GM18498 (cell line): ENCODE measurements around the gene DNAH11.
"Not testable (repeated sequence)": the region's sequence is repeated elsewhere in the genome, so short reads cannot be mapped to it uniquely, and the experiment has no call there.

Experiments used
- ATAC-seq: cut with Tn5 transposase; IDR thresholded peaks from one replicate; pipeline ENCODE4 v1.9.1; 2021; ENCODE audit warnings: mild to moderate bottlenecking, moderate library complexity; ENCODE audit not compliant: unreplicated experiment

Gene DNAH11

DNA sequence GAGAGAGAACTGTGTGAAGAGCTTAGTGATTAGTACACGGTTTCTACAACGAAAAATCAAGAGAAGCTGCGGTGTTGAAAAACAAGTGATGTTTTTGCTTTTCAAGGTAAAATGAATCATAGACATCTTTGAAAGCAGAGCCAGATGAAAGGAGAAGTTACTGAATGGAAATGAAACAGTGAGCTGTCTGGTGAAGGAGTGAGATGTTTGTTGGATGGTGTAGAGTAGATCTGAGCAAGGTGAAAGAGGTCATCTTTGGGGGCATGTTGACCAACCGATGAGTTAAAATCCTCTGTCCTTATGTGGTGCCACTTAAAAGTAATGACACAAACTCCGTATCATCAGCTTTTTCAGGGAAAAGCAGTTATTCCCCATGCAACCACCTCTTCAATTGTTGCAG lies 225.4 kb downstream of the DNAH11 start:
- ATAC-seq, result no peak

DNA sequence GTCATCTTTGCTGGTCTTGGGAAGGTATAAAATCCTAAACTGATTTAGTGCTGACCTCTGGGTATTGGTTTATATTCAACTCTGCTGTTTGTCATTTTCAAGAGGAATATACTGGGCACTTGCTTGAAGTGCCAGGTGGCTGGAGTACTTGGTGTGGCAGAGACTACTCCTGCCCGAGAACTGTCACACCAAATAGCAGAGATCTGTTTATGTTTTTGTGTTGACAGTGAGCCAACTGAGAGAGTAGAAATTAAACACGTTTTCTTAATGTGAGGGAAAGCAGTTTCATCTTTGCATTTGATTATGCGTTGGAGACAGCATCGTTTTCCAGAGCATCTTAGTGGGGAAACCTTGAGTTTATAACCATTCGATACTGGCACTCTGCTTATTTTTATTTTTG lies 228.4 kb downstream of the DNAH11 start:
- ATAC-seq, result no peak

DNA sequence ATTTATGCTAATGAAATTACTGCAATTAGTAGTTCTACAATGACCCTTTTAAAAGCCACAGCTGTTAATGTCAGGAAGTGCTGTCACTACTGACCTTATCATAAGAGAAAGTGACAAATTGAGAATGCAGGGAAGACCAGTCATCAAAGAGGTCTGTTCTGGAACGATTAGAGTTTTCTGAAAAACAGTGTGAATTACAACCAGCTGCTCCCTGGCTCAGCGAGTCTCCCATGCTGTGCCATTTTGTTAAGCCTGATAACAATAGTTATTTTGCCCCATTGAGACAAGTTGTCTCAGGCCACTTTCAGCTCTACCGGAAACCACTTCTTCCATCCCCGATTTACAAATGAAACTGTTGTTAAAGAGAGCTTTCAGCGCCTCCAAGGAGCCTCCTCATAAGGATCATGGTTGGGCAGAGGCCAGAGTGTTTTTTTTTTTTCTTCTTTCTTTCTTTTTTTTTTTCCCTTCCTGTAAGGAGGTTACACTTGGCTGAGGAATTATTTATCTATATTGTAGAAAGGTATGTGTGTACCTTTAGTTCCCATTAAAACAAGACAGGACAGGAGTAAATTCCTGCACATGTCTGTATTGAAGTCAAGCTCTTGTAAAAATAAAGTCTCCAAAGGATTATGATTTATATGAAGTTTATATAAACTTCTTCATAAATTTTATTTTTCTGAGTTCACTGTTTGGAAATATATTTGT lies 229.2 kb downstream of the DNAH11 start:
- no peak for ATAC-seq

DNA sequence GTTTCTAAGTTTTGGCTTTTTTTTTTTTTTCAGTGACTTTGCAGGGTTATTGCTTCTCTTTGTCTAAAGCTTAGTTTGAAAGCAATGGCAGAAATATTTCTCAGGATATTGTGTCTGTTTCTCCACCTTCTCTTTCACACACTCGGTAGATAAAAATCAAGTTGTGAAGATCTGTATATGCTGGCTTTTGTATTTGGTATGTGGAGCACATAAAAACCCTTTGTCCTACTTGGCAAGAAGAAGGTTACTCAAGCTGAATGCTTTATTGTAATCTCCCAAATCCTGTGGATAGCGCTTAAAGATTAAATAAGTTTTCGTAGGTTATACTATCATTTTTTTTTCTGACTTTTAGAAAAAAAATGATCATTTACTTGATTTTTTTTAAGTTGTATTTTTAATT lies 230.5 kb downstream of the DNAH11 start:
- ATAC-seq, result no peak

DNA sequence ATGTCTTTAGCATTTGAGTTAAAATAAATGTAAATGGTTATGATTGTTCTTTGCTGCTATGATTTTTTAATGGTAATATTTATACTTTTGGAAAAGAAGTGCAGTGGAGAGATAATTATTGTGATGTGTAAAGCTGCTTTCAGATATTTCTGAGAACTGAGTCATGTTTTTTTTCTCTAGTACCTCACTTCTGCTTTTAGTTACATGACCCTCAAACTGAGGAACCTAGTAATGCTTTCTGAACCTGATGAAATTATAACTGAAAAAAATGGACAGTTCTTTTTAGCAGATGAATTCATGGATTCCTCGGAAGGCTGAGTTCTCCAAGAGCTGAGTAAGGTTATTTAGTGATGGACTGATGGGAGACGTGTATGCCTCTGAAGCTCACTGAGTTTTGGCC lies 235.1 kb downstream of the DNAH11 start:
- ATAC-seq, result no peak

DNA sequence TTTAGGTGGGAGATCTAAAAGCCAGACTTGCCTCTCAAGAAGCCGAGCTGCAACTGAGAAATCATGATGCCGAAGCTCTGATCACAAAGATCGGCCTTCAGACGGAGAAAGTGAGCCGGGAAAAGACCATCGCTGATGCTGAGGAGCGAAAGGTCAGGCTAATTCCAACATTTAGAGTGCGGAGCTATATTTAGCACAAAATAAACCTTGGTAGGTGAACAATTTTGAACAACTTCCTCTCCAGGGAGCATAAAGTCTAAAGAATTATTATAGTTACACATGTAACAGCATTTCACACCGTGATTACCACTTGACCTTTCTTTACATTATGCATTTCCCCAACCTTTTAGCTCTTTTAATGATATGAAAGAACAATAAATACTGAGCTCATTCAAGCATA lies 236.1 kb downstream of the DNAH11 start:
- no peak for ATAC-seq

DNA sequence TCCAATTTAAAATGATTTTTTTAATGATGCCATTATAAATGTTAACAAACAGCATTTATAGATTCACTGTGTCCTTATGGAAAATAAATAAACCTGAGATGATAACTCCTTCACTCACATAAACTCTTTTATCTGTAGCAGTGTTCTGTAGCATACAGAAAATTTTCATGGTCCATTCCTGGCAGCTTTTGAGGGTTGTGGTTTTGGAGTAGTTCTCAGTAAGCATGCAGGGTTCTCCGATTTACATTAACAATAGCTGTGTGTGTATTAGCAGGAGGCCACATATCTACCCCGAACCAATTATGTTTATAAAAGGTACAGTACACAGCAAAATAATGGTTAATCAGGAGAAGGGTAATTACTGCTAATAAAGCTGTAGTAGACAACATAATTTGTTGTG lies 240.2 kb downstream of the DNAH11 start:
- no peak for ATAC-seq

GRCh38 chr7:21784989-21785388 lies 242.2 kb downstream of the DNAH11 start:
- ATAC-seq, result no peak

DNA sequence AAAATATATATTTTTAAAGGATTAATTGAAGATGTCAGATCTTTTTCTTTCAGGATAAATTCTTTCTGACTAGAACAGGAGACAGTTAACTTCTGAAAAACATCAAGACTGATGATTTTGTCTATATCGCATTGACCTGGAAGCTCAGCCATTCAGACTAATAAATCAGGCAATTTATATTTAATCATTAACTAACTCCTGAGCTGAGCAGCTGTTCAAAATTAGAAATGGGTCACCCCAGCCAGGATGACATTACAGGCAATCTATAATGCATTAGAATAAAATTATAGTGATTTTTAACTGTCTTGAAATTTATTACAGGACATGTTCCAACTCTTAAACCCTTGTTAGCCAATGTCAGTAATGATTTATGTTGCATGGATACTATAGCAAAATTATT lies 263.0 kb downstream of the DNAH11 start:
- ATAC-seq, result no peak

- no peak for ATAC-seq
Observed at GRCh38 chr7:21806388-21806787, 263.5 kb downstream of the DNAH11 start.

GRCh38 chr7:21819048-21819447 lies 276.2 kb downstream of the DNAH11 start:
- no peak for ATAC-seq

- no peak for ATAC-seq
Observed at GRCh38 chr7:21828841-21829240, 286.0 kb downstream of the DNAH11 start.

- ATAC-seq, result no peak
Observed at GRCh38 chr7:21829731-21830130, 286.9 kb downstream of the DNAH11 start.

- ATAC-seq, result no peak
Observed at GRCh38 chr7:21844742-21845141, 301.9 kb downstream of the DNAH11 start.

GRCh38 chr7:21850531-21851285 lies 307.9 kb downstream of the DNAH11 start:
- ATAC-seq, result no peak

DNA sequence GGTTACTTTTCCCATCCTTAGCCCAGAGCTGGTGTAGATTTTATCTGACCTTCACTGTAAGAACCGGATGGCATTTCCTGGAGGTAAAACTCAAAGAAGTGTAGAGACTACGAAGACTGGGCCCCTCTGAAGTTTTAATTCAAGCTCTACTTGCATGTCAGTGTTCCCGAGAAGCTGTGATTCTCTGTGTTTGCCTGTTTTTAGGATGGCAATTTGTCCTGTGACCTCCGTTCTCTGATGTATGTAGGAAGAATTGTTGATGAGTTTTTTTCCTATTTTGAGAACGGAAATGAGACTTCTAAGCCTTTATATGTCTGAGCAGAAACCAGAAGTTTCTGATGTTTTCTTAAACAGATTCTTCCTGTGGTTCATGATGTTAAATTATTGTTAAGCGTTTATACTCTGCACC lies 308.7 kb downstream of the DNAH11 start:
- no peak for ATAC-seq

DNA sequence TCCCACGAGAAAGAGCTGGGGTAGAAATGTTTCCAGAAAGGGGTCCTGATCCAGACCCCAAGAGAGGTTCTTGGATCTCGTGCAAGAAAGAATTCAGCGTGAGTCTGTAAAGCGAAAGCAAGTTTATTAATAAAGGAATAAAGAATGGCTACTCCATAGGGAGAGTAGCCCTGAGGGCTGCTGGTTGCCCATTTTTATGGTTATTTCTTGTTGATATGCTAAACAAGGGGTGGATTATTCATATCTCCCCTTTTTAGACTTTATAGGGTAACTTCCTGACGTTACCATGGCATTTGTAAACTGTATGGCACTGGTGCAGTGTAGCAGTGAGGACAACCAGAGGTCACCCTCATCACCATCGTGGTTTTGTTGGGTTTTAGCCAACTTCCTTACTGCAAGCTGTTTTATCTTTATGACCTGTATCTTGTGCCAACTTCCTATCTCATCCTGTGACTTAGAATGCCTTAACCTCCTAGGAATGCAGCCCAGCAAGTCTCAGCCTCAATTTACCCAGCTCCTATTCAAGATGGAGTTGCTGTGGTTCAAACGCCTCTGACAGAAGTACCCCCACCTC lies 322.9 kb downstream of the DNAH11 start:
- not testable (repeated sequence) for ATAC-seq

- no peak for ATAC-seq
Observed at GRCh38 chr7:21866731-21867130, 323.9 kb downstream of the DNAH11 start.

DNA sequence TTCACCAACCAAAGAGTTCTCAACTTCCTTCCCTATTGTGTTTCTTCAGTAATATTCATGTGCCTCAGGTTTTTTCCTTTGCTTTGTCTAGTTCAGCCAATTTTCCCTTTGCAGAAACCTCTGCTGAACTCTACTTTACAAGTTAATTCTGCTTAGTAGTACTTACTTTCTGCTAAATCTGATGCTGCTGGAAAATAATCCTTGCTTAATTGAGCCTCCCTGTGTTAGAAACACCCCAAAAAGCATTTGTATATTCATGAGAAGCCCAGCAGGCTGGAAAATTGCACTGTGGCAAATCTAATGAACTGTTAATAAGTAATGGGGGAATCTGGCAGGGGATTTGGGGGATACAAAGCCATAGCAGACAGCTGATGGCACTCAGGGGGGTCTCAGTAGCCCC lies 324.4 kb downstream of the DNAH11 start:
- ATAC-seq, result no peak

DNA sequence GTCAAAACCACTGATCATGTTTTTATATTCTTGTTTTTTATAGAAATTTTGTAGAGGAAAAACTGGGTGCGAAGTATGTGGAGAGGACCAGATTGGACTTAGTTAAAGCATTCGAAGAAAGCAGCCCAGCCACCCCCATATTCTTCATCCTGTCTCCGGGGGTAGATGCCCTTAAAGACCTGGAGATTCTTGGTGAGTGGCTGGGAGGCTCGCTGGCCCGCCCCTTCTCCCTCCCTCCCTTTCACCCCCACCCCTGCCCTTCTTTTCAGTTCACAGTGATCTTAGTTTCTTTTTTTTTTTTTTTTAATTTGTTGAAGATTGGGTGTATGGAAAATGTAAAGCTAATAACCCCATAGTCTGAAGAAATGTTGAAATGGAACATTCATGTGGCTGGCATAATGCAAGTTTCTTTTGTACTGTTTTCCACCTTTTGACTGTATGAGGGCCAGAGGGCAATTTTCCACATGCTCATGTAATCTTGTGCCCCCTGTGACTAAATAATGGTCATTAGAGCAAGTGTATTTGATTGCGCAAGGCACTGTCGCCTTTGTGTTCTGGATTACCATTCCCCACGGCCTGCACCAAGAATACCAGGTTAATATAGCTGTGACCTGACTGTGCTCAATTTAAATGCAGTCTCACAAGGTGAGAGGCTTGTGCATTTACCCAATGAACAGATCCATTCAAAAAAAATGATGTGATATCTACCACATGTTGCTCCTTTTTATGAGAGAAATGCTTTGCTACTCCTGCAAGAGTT lies 325.2 kb downstream of the DNAH11 start:
- ATAC-seq, result no peak

- ATAC-seq, result no peak
Observed at GRCh38 chr7:21868576-21868850, 325.7 kb downstream of the DNAH11 start.
